K562 (cell line): ENCODE results near the gene GRIN1. TPM values are rescaled to one million over a fixed set of nuclear protein-coding genes. Genes with fewer than 3 reads are reported as not detected.

Source experiments
- ATAC-seq: fragments of 200-7000 bp; cut with Tn5 transposase; 3 replicates; pipeline ENCODE4 v1.9.1; 2020; ENCODE audit warnings: moderate library complexity
- BruUV-seq: library from RNA; stranded (reverse); fragments of 400-500 nt; replicated peaks from 2 replicates; lab custom pipeline; 2021; lab: Mats Ljungman, UMichigan
- CTCF ChIA-PET: fragments of 300-600 bp; formaldehyde crosslinking; extraction: SDS; loops from one replicate; lab custom pipeline; 2021; ENCODE audit warnings: low intra/inter-chr PET ratio; lab: Yijun Ruan, JAX
- POLR2A ChIA-PET: fragments of 300-600, 350-650 bp; sonication (Branson Sonifier 250); formaldehyde crosslinking; extraction: SDS; loops from one replicate; lab custom pipeline; 2021; ENCODE audit warnings: antibody characterized with exemption, inconsistent platforms; lab: Yijun Ruan, JAX
- DNase-seq, 4 experiments: peaks; one replicate each; pipeline versions ENCODE4 v3.0.0 to v3.0.0-alpha.2; 2011 to 2018; ENCODE audit warnings: low spot score in 3 of 4, mixed read lengths in 3 of 4; ENCODE audit errors: extremely low read depth in 1 of 4
- FAIRE-seq: peaks from 2 replicates; lab custom pipeline; 2011; peaks lifted over from hg19 to GRCh38; lab: Jason Lieb, UNC
- H2AFZ ChIP-seq: 2 replicates; pipeline ENCODE4 v1.6.0; 2011; ENCODE audit warnings: low read depth, low read length, control low read depth, inconsistent platforms
- H3K27ac ChIP-seq: fragments of 200-600 bp; 3 replicates; pipeline ENCODE4 v1.8.0; 2011; ENCODE audit warnings: low read depth, mild to moderate bottlenecking, control low read depth, inconsistent platforms, low read length, moderate library complexity, mixed read lengths; ENCODE audit errors: extremely low read depth
- H3K27me3 ChIP-seq, 2 experiments: fragments of 300-600 bp in 1 of 2; 2 replicates in 1 of 2; 3 replicates in 1 of 2; pipeline versions ENCODE4 v1.6.0 to v1.8.0; 2011; ENCODE audit warnings: inconsistent platforms in 2 of 2, low read length in 2 of 2, mild to moderate bottlenecking in 1 of 2, mixed read lengths in 1 of 2, moderate library complexity in 1 of 2; ENCODE audit not compliant: control insufficient read depth in 2 of 2, insufficient read depth in 2 of 2
- H3K36me3 ChIP-seq: fragments of 300-600 bp; 3 replicates; pipeline ENCODE4 v1.8.0; 2011; ENCODE audit warnings: mild to moderate bottlenecking, low read length, inconsistent platforms; ENCODE audit not compliant: control insufficient read depth, insufficient read depth
- H3K4me1 ChIP-seq, 2 experiments: fragments of 200-600 bp in 1 of 2; replicated peaks in 1 of 2; 2 replicates in 1 of 2; 3 replicates in 1 of 2; pipeline versions ENCODE4 v1.5.1 to v1.8.0; 2011; ENCODE audit warnings: inconsistent platforms in 2 of 2, low read length in 2 of 2, mild to moderate bottlenecking in 1 of 2, mixed read lengths in 1 of 2, moderate library complexity in 1 of 2; ENCODE audit not compliant: control insufficient read depth in 2 of 2, insufficient read depth in 2 of 2
- H3K4me2 ChIP-seq: 2 replicates; pipeline ENCODE4 v1.6.1; 2011; ENCODE audit warnings: low read length, control low read depth, inconsistent platforms, mixed read lengths; ENCODE audit not compliant: insufficient read depth
- H3K4me3 ChIP-seq: fragments of 200-600 bp; sonication (generic), shearing (Covaris generic); 2 replicates; pipeline ENCODE4 v1.5.1; 2016; ENCODE audit warnings: control low read depth, inconsistent platforms
- H3K79me2 ChIP-seq: fragments of 200-600 bp; 3 replicates; pipeline ENCODE4 v1.8.0; 2011; ENCODE audit warnings: low read length, inconsistent platforms; ENCODE audit not compliant: control insufficient read depth, insufficient read depth
- H3K9ac ChIP-seq, 2 experiments: 2 replicates each; pipeline versions ENCODE4 v1.6.0 to v1.6.1; 2011; ENCODE audit warnings: low read depth in 2 of 2, low read length in 2 of 2, control low read depth in 1 of 2, inconsistent platforms in 1 of 2, mild to moderate bottlenecking in 1 of 2, mixed read lengths in 1 of 2; ENCODE audit not compliant: insufficient read depth in 1 of 2
- H3K9me1 ChIP-seq: one replicate; pipeline ENCODE4 v1.6.0; 2011; ENCODE audit warnings: inconsistent platforms, mild to moderate bottlenecking, low read length, moderate library complexity; ENCODE audit not compliant: control insufficient read depth, insufficient read depth
- H3K9me3 ChIP-seq: replicated peaks from 2 replicates; pipeline ENCODE4 v1.5.1; 2011; ENCODE audit warnings: low read depth, low read length, inconsistent platforms; ENCODE audit not compliant: control insufficient read depth, insufficient read depth
- H4K20me1 ChIP-seq: replicated peaks from 2 replicates; pipeline ENCODE4 v1.6.1; 2011; ENCODE audit warnings: low read length, inconsistent platforms, mixed read lengths; ENCODE audit not compliant: control insufficient read depth, insufficient read depth
- POLR2G ChIP-seq: fragments of 200-400 bp; formaldehyde crosslinking; IDR thresholded peaks from 2 replicates; pipeline ENCODE4 v1.6.1; 2017; ENCODE audit warnings: low read depth, mild to moderate bottlenecking, antibody characterized with exemption, low read length, moderate library complexity
- RBFOX2 ChIP-seq: fragments of 200-400 bp; formaldehyde crosslinking; IDR thresholded peaks from 2 replicates; pipeline ENCODE4 v1.6.1; 2017; ENCODE audit warnings: low read depth, mild to moderate bottlenecking, low read length, moderate library complexity
- ZNF354B ChIP-seq: fragments of 250-450 bp; sonication (Bioruptor Pico); IDR thresholded peaks from 2 replicates; pipeline ENCODE4 v1.4.0; 2020
- WGBS: fragments of 100-300 bp; shearing (Covaris generic); methylation state at CpG from one replicate; pipeline ENCODE4 v1.1.6; 2016; ENCODE audit warnings: low coverage, mixed read lengths; ENCODE audit not compliant: insufficient coverage; ENCODE audit errors: missing lambda C conversion rate; 5-methylcytosine and 5-hydroxymethylcytosine counted together
- in situ Hi-C: fragments of 300-500 bp; cut with MboI; formaldehyde crosslinking; loops from 4 replicates; pipeline ENCODE4 v1.15.0; 2018; ENCODE audit warnings: inconsistent platforms, mixed read lengths
- intact Hi-C: fragments of 100-400 bp; cut with micrococcal nuclease; formaldehyde crosslinking; loops from 2 replicates; pipeline ENCODE4 v1.14.2; 2022
- polyA plus RNA-seq, 8 experiments: library from polyadenylated mRNA; depleted of rRNA in 4 of 8; stranded (reverse) in 5 of 8; unstranded in 3 of 8; fragments of >200 nt; fragmentation: Nextera tagmentation in 2 of 8; fragmentation: Illumina TruSeq in 1 of 8; extraction: Ambion mirVana in 2 of 8; extraction: Trizol in 1 of 8; gene quantifications; 2 replicates each; pipeline versions ENCODE4 v1.2.1 to v1.2.3, GENCODE V29; 2011 to 2014; ENCODE audit warnings: inconsistent platforms in 1 of 8, missing spikeins in 1 of 8
- total RNA-seq, 7 experiments: library from RNA; depleted of rRNA in 6 of 7; stranded (reverse); fragments of >200 nt in 6 of 7; fragmentation: Illumina TruSeq in 2 of 7; extraction: Trizol in 2 of 7; gene quantifications; 2 replicates each; pipeline versions ENCODE4 v1.2.1 to v1.2.3, GENCODE V29; 2011 to 2021; ENCODE audit warnings: low replicate concordance in 1 of 7

The GRIN1 gene
- total and polyA plus RNA-seq, 9 of the 15 experiments (the other 6 are each of a cell fraction or from before 2014, with no cell fraction given): 0.03 to 0.35 (median 0.16) TPM; not detected in 6

DNA sequence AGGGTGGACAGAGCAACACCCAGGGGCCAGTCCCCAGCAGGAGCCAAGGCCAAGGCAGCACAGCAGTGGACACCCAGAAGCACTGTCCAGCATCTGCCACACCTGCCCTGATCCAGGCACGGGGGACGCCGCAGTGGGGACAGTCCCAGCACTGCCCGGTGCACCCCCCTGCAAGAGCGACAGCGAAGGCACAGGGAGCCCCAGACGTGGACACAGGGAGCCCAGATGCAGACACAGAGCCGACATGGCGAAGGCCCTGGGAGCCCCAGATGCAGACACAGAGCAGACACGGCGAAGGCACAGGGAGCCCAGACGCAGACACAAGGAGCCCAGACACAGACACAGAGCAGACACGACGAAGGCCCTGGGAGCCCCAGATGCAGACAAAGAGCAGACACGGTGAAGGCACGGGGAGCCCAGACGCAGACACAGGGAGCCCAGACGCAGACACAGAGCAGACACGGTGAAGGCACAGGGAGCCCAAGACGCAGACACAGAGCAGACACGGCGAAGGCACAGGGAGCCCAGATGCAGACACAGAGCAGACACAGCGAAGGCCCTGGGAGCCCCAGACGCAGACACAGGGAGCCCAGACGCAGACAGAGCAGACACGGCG, 45.1 kb downstream of the GRIN1 start:
- H3K36me3 ChIP-seq: peaks cover 74% of the 10 kb centered on the region; the same call in 2 of the 3 replicates
- no TSS peak for BruUV-seq
- no peaks in the 10 kb centered on the region for H3K9me3 ChIP-seq
- no peak overlapping the region; a peak in 1 of 4 replicates for H3K9ac ChIP-seq
- WGBS: 91% methylated on average over 25 of the region's 27 CpGs
- peaks cover 8% of the 10 kb centered on the region for H4K20me1 ChIP-seq
- H3K27ac ChIP-seq: no peak overlapping the region
- peaks cover 11 to 79% of the 10 kb centered on the region in 2 experiments for H3K4me1 ChIP-seq
- ATAC-seq (no peak), FAIRE-seq (no peak), DNase-seq (no peak)
- no peak overlapping the region for H3K4me3 ChIP-seq
- TF ChIP-seq RBFOX2 (0 out of 2 replicates have a peak, but pooled peaks have one; percentile 28), ZNF354B (CRISPR knock-in tag) (no peak), POLR2G (0 out of 2 replicates have a peak, but pooled peaks have one; percentile 57)
- in situ Hi-C loops (no loop called here), intact Hi-C loops (no loop called here)
- no peak overlapping the region for H3K4me2 ChIP-seq
- peaks cover 26% of the 10 kb centered on the region for H3K79me2 ChIP-seq
- POLR2A ChIA-PET: interaction anchor here (0.5 to 1.1 kb wide), 3 partner anchors 10 to 15 kb away, joined by 3 to 9 read pairs (median 4); no protein-coding TSS in a partner anchor
- no peak overlapping the region for H2AFZ ChIP-seq
- CTCF ChIA-PET: no interaction called here
- H3K27me3 ChIP-seq: no peaks in the 10 kb centered on the region
- no peaks in the 10 kb centered on the region for H3K9me1 ChIP-seq
